Measurements from ENCODE around the gene NDUFB6. TPM values are rescaled to one million over a fixed set of nuclear protein-coding genes. Genes with fewer than 3 reads are reported as not detected.

The NDUFB6 gene
- total RNA-seq, 2 donors from 2014 or later: 20.9 to 24.1 TPM

DNA sequence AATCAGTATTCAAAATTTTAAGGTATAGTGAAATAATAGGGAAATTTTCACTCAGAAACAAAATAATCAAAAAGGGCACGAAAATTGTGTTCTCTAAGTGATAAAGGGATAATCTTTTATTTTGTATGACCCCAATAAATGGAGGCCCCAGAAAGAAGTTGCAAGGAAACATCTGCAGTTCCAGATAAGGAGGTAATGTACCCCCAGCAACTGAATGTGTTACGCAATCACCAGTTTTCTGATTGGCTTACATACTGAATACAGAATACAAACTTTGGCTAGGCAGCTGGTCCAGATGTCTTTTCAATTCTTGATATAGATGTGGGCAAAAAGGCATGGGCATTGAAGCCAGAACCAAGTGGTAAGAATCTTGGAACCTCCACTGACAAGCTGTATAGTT, 18.9 kb downstream of the NDUFB6 start:
- no peak for ATAC-seq (ENCODE audit: insufficient number of reproducible peaks, low FRiP score, low read depth)
- Histone ChIP-seq H3K9me3 (no peaks in the 10 kb centered on the region), H3K27ac (no peak overlapping the region), H3K27me3 (replicated peaks; ENCODE audit: insufficient read depth) (no peaks in the 10 kb centered on the region), H3K4me1 (ENCODE audit: control insufficient read depth in 1 of 2, low read depth in 2 of 2) (peaks cover 8 to 12% of the 10 kb centered on the region in 2 donors), H3K36me3 (no peaks in the 10 kb centered on the region), H3K4me3 (no peak overlapping the region)
- TF ChIP-seq, protein P1, sequence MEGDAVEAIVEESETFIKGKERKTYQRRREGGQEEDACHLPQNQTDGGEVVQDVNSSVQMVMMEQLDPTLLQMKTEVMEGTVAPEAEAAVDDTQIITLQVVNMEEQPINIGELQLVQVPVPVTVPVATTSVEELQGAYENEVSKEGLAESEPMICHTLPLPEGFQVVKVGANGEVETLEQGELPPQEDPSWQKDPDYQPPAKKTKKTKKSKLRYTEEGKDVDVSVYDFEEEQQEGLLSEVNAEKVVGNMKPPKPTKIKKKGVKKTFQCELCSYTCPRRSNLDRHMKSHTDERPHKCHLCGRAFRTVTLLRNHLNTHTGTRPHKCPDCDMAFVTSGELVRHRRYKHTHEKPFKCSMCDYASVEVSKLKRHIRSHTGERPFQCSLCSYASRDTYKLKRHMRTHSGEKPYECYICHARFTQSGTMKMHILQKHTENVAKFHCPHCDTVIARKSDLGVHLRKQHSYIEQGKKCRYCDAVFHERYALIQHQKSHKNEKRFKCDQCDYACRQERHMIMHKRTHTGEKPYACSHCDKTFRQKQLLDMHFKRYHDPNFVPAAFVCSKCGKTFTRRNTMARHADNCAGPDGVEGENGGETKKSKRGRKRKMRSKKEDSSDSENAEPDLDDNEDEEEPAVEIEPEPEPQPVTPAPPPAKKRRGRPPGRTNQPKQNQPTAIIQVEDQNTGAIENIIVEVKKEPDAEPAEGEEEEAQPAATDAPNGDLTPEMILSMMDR (IDR thresholded peaks at IDR 0.05): no peak
- no peak for DNase-seq (ENCODE audit: low spot score)

DNA sequence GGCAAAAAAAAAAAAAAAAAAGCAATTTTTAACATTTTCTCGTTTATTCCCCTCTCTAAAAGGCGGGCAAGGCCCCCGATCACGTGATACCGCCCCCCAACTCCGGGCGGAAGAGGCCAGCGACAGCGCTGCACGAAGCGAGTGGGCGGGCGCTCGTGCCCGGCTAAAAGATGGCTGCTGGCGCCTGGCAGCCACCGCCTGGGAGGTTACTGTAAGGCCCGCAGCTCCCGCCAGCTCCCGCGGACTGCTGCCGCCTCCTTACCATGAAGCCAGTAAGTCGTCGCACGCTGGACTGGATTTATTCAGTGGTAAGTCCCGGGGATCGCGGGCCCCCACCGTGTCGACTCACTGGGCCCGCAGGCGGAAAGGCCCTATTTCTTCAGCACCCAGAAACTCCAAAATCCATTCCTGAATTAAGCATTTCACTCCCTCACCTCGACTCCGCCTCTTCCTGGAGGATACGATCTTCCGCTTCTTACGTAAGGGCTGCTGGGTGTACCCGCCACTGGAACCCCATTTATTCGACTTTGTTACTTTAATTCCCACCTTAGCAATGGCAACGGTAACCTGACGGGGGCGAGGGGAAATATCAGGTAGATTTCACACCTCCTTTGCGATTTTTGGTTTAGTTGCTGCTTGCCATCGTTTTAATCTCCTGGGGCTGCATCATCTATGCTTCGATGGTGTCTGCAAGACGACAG, 20.6 kb downstream of the NDUFB6 start, which contains the start of the genes SMIM27 and TOPORS:
Gene SMIM27, plus strand, starts transcription at position 156 of the 701 bp plus-strand sequence. Its CDS starts 108 bp downstream, at position 264.
Gene TOPORS, minus strand, starts transcription at position 415 of the 701 bp plus-strand sequence. Its CDS starts 150 bp downstream, at position 265.
- TF ChIP-seq, protein P1 (IDR thresholded peaks at IDR 0.05): no peak
- peak within 1 kb of the TSS; percentile 93 to 96 for H3K27ac ChIP-seq
- ATAC-seq (ENCODE audit: insufficient number of reproducible peaks, low FRiP score, low read depth) (peak; percentile 81), DNase-seq (ENCODE audit: low spot score) (peak; percentile 46)
- H3K9me3 ChIP-seq: no peaks in the 10 kb centered on the region
- H3K4me3 ChIP-seq: peak within 1 kb of the TSS; percentile 94
- no peaks in the 10 kb centered on the region for H3K27me3 ChIP-seq (replicated peaks; ENCODE audit: insufficient read depth)
- no peaks in the 10 kb centered on the region for H3K36me3 ChIP-seq
- peaks cover 10 to 12% of the 10 kb centered on the region in 2 donors for H3K4me1 ChIP-seq (ENCODE audit: control insufficient read depth in 1 of 2, low read depth in 2 of 2)

DNA sequence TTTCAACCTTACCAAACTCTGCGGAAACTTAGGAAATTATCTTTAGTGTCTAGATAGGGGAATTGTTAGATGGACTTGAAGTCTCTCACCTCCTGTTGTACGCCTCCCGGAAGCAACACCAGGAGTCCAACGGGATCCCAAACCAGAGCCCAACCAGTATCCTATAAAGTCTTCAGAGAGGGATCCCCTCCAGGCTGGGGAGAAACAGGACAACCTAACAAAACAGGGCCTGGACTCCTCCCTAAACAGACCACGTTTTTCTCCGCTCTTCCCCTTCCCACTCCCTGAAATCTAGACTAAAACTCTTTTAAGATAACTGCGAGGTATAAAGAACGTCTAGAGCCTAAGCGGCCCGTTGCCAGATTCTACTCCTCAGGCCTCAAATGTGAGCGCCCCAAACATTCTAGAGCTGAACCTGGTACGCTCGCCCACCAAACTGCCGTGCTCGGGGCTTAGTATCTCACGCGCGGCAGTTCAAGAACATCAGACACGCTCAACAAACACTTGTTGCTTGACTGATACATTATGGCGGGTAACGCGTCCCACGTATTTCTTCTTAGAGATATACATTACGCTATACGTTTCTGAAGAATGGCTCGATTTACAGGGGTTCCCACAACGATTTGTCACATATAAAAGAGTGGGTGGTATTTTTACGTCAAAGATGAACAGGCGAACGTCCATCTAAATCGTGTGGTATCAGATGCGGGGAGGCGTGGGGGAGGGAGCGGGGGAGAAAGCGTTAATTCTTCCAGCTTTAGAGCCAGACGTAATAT, 21.5 kb downstream of the NDUFB6 start:
- DNase-seq (ENCODE audit: low spot score): no peak

DNA sequence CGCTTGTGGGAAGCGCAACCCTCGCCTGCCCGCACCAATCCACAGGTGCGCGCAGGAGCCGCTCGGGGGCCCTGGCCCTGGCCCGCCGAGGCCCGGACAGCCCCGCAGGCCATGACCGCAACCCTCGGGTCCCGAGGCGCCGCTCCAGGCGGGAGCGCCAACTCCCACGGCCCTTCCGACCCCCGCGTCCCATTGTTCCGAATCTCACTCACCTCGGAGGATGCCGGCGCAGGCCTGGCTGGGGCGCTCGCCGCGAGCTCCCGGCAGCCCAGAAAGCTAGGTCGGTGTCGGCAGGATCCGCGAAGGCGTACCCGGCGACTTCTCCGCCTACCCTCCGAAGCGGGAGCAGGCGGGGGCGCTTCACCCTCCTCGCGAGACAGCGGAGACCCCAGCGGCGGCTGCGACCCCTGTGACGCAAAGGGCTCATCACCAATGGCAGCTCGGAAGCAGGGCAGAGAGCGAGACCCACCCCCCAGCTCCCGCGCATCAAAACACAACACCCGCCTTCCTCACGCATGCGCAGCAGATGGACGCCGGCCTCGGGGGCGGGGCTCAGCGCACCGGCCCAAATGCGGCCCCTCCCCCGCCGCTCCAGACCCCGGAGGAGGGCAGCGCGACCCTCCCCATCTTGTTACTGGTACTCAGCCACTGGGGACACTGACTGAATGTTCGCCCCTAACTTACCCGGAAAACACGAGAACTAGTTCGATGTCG, 22.2 kb downstream of the NDUFB6 start:
- no peaks in the 10 kb centered on the region for H3K36me3 ChIP-seq
- H3K27me3 ChIP-seq (replicated peaks; ENCODE audit: insufficient read depth): no peaks in the 10 kb centered on the region
- TF ChIP-seq, protein P1 (IDR thresholded peaks at IDR 0.05): peak; percentile 2
- H3K4me1 ChIP-seq (ENCODE audit: control insufficient read depth in 1 of 2, low read depth in 2 of 2): peaks cover 10 to 18% of the 10 kb centered on the region in 2 donors
- H3K9me3 ChIP-seq: no peaks in the 10 kb centered on the region
- ATAC-seq (ENCODE audit: insufficient number of reproducible peaks, low FRiP score, low read depth) (peak; percentile 83), DNase-seq (ENCODE audit: low spot score) (peak; percentile 82)
- H3K4me3 ChIP-seq: peak overlapping the region; percentile 94
- H3K27ac ChIP-seq: peak overlapping the region; percentile 93 to 96

More for the DNA sequence above, 21.5 kb downstream of the NDUFB6 start:
- H3K27ac ChIP-seq: peak overlapping the region; percentile 93 to 96
- no peaks in the 10 kb centered on the region for H3K27me3 ChIP-seq (replicated peaks; ENCODE audit: insufficient read depth)
- peaks cover 10 to 12% of the 10 kb centered on the region in 2 donors for H3K4me1 ChIP-seq (ENCODE audit: control insufficient read depth in 1 of 2, low read depth in 2 of 2)
- no peaks in the 10 kb centered on the region for H3K9me3 ChIP-seq
- no peaks in the 10 kb centered on the region for H3K36me3 ChIP-seq
- ATAC-seq (ENCODE audit: insufficient number of reproducible peaks, low FRiP score, low read depth): peak; percentile 6
- TF ChIP-seq, protein P1 (IDR thresholded peaks at IDR 0.05): no peak
- H3K4me3 ChIP-seq: peak overlapping the region; percentile 94

Measured in thoracic aorta (tissue), 2 donors.